ENCODE measurements around the gene GNAZ.

DNA sequence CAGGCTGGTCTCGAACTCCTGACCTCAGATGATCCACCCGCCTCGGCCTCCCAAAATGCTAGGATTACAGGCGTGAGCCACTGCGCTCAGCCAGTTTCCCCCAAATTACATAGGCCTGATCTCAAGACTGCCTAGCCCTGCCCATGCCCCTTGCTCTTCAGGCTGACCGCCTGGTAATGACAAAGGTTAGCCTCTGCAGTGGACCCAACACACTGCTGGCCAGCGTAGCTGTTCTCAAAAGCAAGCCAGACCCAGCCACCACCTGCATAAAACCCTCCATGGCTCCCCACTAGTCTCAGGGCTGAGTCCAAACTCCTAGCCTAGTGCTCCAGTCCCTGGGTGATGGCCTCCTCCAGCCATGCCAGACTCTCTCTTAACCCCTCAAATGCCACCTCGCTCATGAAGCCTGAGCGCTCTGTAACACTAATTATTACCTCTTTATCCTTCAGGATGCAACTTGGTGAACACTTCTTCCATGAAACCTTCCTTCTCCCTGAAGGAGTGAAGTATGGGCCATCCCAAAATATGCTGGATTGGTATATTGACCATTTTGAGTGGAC is 72.3 kb downstream of the GNAZ start:
- TF ChIP-seq, protein P1, sequence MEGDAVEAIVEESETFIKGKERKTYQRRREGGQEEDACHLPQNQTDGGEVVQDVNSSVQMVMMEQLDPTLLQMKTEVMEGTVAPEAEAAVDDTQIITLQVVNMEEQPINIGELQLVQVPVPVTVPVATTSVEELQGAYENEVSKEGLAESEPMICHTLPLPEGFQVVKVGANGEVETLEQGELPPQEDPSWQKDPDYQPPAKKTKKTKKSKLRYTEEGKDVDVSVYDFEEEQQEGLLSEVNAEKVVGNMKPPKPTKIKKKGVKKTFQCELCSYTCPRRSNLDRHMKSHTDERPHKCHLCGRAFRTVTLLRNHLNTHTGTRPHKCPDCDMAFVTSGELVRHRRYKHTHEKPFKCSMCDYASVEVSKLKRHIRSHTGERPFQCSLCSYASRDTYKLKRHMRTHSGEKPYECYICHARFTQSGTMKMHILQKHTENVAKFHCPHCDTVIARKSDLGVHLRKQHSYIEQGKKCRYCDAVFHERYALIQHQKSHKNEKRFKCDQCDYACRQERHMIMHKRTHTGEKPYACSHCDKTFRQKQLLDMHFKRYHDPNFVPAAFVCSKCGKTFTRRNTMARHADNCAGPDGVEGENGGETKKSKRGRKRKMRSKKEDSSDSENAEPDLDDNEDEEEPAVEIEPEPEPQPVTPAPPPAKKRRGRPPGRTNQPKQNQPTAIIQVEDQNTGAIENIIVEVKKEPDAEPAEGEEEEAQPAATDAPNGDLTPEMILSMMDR (IDR thresholded peaks at IDR 0.05; ENCODE audit: low read length): no peak
- TF ChIP-seq EZH2phosphoT487 (IDR thresholded peaks at IDR 0.05; ENCODE audit: low read length) (no peak), EZH2 (optimal IDR thresholded peaks at IDR 0.05; ENCODE audit: low read depth, low read length) (no peak)
